Measurements from ENCODE around the gene ADAM11. TPM values are rescaled to one million over a fixed set of nuclear protein-coding genes. Genes with fewer than 3 reads are reported as not detected.

Gene ADAM11
- total and polyA plus RNA-seq, 2 of the 13 experiments (the other 11 are each of a cell fraction or from before 2014, with no cell fraction given) = 0.38 to 0.91 TPM

DNA sequence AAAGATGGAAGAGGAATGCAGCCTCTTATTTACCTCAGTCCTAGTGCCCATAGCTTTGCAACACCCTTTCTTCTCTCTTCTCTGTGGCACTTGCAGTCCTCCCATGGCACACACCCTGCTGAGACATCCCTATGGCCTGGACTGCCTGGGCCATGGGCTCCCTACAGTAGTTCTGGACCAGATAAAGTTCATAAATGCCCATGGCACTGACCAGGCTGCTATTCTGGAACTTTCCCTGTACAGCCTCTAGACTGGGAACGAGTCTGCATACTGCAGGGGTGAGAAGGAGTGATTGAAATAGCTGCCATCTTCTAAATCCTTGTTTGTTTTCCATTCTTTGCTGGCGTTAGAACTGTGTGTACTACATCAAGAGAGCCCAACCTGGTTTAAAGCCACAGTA lies 24.5 kb upstream of the ADAM11 start:
- no peaks in the 10 kb centered on the region for H3K4me1 ChIP-seq (ENCODE audit: insufficient read depth, low read length)
- H3K4me3 ChIP-seq (replicated peaks in 1 of 3; ENCODE audit: insufficient read depth in 1 of 3, low read depth in 2 of 3, low read length in 3 of 3) = no peak overlapping the region
- intact Hi-C loops (cut with micrococcal nuclease; ENCODE audit: unreplicated experiment) = no loop called here
- ChIA-PET POLR2A (no interaction called here), CTCF (ENCODE audit: low intra/inter-chr PET ratio, low total read pairs) (interaction anchor here (1.1 kb wide), 1 partner anchor 131 kb away, joined by 3 read pairs; no protein-coding TSS in a partner anchor)
- H2AFZ ChIP-seq (ENCODE audit: low read length) = no peak overlapping the region
- H3K9me3 ChIP-seq (ENCODE audit: low read length) = no peaks in the 10 kb centered on the region
- in situ Hi-C loops (cut with HindIII; ENCODE audit: extremely low pct_ligation_motif_present, low pct_unique_long_range_greater_than_20kb) = no loop called here
- H3K4me2 ChIP-seq (ENCODE audit: low read depth, low read length) = no peak overlapping the region
- H3K27me3 ChIP-seq (ENCODE audit: control insufficient read depth in 1 of 2, insufficient read depth in 2 of 2, low read length in 2 of 2) = no peaks in the 10 kb centered on the region
- no peak overlapping the region for H3K27ac ChIP-seq (ENCODE audit: extremely low read length, insufficient read depth, low read length)
- 98% methylated on average over 2 of the region's 2 CpGs for WGBS (ENCODE audit: low lambda C conversion rate)
- no peaks in the 10 kb centered on the region for H4K20me1 ChIP-seq (ENCODE audit: insufficient read depth, low read length)
- ATAC-seq (no peak; the same call in 2 of the 3 replicates), FAIRE-seq (no peak), DNase-seq (ENCODE audit: low spot score) (no peak)
- H3K79me2 ChIP-seq (ENCODE audit: insufficient read depth, low read length) = no peaks in the 10 kb centered on the region
- H3K36me3 ChIP-seq (replicated peaks in 1 of 2; ENCODE audit: control insufficient read depth in 1 of 2, insufficient read depth in 2 of 2, low read length in 2 of 2) = peaks cover 24 to 63% of the 10 kb centered on the region in 2 experiments
- no TSS peak for BruUV-seq (replicated peaks)
- TF ChIP-seq KLF12 (CRISPR knock-in tag; IDR thresholded peaks at IDR 0.05; ENCODE audit: borderline replicate concordance) = no peak
- TF ChIP-seq NR2F1 (CRISPR knock-in tag; IDR thresholded peaks at IDR 0.05) = no peak
- no peak for TF ChIP-seq MTA3 (CRISPR knock-in tag; IDR thresholded peaks at IDR 0.05)
- TF ChIP-seq, protein P1, sequence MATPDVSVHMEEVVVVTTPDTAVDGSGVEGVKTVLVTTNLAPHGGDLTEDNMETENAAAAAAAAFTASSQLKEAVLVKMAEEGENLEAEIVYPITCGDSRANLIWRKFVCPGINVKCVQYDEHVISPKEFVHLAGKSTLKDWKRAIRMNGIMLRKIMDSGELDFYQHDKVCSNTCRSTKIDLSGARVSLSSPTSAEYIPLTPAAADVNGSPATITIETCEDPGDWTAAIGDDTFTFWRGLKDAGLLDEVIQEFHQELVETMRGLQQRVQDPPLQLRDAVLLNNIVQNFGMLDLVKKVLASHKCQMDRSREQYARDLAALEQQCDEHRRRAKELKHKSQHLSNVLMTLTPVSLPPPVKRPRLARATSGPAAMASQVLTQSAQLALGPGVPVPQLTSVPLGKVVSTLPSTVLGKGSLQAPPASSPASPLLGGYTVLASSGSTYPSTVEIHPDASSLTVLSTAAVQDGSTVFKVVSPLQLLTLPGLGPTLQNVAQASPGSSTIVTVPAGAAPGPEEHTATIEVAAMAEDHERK (CRISPR knock-in tag; IDR thresholded peaks at IDR 0.05; ENCODE audit: low read depth) = no peak
- no peak for TF ChIP-seq ZNF850 (CRISPR knock-in tag; conservative IDR thresholded peaks at IDR 0.05)
- no peak for TF ChIP-seq SRSF9 (IDR thresholded peaks at IDR 0.05; ENCODE audit: borderline replicate concordance, insufficient read depth, low read depth, low read length, poor library complexity, severe bottlenecking)
- TF ChIP-seq ATM (IDR thresholded peaks at IDR 0.05; ENCODE audit: borderline replicate concordance) = no peak
- TF ChIP-seq, protein P2, sequence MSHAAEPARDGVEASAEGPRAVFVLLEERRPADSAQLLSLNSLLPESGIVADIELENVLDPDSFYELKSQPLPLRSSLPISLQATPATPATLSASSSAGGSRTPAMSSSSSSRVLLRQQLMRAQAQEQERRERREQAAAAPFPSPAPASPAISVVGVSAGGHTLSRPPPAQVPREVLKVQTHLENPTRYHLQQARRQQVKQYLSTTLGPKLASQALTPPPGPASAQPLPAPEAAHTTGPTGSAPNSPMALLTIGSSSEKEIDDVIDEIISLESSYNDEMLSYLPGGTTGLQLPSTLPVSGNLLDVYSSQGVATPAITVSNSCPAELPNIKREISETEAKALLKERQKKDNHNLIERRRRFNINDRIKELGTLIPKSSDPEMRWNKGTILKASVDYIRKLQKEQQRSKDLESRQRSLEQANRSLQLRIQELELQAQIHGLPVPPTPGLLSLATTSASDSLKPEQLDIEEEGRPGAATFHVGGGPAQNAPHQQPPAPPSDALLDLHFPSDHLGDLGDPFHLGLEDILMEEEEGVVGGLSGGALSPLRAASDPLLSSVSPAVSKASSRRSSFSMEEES (CRISPR knock-in tag; IDR thresholded peaks at IDR 0.05) = no peak
- TF ChIP-seq, protein P3, sequence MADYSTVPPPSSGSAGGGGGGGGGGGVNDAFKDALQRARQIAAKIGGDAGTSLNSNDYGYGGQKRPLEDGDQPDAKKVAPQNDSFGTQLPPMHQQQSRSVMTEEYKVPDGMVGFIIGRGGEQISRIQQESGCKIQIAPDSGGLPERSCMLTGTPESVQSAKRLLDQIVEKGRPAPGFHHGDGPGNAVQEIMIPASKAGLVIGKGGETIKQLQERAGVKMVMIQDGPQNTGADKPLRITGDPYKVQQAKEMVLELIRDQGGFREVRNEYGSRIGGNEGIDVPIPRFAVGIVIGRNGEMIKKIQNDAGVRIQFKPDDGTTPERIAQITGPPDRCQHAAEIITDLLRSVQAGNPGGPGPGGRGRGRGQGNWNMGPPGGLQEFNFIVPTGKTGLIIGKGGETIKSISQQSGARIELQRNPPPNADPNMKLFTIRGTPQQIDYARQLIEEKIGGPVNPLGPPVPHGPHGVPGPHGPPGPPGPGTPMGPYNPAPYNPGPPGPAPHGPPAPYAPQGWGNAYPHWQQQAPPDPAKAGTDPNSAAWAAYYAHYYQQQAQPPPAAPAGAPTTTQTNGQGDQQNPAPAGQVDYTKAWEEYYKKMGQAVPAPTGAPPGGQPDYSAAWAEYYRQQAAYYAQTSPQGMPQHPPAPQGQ (CRISPR knock-in tag; IDR thresholded peaks at IDR 0.05; ENCODE audit: borderline replicate concordance) = no peak
- no peak for TF ChIP-seq DNMT3B (CRISPR knock-in tag; conservative IDR thresholded peaks at IDR 0.05)
- H3K9ac ChIP-seq (ENCODE audit: insufficient read depth, low read depth, low read length) = no peak overlapping the region
